ENCODE results near the gene NOCT. TPM values are rescaled to one million over a fixed set of nuclear protein-coding genes. Genes with fewer than 3 reads are reported as not detected.

NOCT gene
- polyA plus RNA-seq, 1 experiment = 4.4 TPM

DNA sequence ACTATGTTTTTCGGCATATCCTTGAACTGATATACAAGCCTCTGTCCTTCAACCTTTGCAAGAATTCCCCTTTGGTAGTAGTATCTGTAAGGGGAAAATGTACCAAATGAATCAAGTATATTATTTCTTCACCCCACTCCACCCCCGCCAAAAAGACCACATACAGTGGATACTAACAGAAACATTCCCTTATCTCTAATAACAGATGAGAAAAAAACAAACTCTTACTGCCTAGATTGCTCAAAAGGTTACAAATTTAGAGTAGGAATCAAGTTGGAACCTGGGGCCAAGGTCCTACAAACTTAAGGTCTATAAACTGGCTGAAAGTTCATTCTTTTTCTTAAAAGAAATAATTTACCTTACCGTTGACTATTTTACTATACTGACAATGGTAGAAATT is 45.0 kb downstream of the NOCT start:
- POLR2A ChIA-PET = no interaction called here

DNA sequence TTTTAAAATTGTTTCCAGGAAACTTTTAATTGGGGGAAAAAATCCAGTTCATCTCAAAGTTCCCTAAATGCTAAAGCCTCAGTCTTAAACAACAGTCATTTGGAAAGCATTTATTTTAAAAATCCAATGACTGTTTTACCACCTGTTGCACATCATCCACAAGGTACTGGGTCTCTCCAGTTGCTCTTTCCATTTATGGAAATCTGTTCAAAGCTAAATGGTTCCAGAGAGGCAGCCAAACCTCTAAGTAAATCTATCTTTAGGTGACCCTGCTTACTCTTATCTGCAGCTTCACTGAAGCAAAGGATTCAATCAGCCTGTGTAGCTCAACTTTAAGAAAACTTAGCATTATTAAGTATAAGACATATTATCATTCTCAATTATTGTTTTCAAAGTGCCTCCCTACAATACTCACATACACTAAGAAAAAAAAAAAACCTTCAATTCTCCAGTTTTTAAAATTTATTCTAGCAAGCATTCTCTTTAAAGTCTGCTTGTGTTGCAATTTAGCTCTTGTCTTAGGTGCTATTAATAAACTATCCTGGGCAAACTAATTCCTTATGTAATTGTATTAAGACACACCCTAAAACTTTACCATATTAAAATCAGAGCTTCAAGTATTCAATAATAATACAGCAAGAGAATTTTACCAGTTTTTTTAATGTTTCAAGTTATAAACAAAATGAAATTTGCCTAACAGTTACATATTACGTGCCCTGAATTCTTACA is 60.6 kb downstream of the NOCT start:
- Histone ChIP-seq H3K4me3 (ENCODE audit: low read depth, low read length) (no peak overlapping the region), H3K36me3 (ENCODE audit: control insufficient read depth, insufficient read depth, low read length) (peaks cover 2% of the 10 kb centered on the region), H3K27me3 (ENCODE audit: control insufficient read depth, insufficient read depth, low read length) (no peaks in the 10 kb centered on the region)
- POLR2A ChIA-PET = no interaction called here
- DNase-seq (ENCODE audit: low read depth) = no peak
- TF ChIP-seq, protein P1, sequence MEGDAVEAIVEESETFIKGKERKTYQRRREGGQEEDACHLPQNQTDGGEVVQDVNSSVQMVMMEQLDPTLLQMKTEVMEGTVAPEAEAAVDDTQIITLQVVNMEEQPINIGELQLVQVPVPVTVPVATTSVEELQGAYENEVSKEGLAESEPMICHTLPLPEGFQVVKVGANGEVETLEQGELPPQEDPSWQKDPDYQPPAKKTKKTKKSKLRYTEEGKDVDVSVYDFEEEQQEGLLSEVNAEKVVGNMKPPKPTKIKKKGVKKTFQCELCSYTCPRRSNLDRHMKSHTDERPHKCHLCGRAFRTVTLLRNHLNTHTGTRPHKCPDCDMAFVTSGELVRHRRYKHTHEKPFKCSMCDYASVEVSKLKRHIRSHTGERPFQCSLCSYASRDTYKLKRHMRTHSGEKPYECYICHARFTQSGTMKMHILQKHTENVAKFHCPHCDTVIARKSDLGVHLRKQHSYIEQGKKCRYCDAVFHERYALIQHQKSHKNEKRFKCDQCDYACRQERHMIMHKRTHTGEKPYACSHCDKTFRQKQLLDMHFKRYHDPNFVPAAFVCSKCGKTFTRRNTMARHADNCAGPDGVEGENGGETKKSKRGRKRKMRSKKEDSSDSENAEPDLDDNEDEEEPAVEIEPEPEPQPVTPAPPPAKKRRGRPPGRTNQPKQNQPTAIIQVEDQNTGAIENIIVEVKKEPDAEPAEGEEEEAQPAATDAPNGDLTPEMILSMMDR (IDR thresholded peaks at IDR 0.05; ENCODE audit: insufficient read depth, low read depth, low read length) = no peak
- CTCF ChIA-PET = interaction anchor here (0.8 to 1.1 kb wide), 2 partner anchors 23 to 46 kb away, joined by 3 to 4 read pairs; no protein-coding TSS in a partner anchor

More for the DNA sequence above, 45.0 kb downstream of the NOCT start:
- CTCF ChIA-PET = no interaction called here
- Histone ChIP-seq H3K27me3 (ENCODE audit: control insufficient read depth, insufficient read depth, low read length) (no peaks in the 10 kb centered on the region), H3K36me3 (ENCODE audit: control insufficient read depth, insufficient read depth, low read length) (peaks cover 9% of the 10 kb centered on the region), H3K4me3 (ENCODE audit: low read depth, low read length) (no peak overlapping the region)
- TF ChIP-seq, protein P1 (IDR thresholded peaks at IDR 0.05; ENCODE audit: insufficient read depth, low read depth, low read length) = no peak
- no peak for DNase-seq (ENCODE audit: low read depth)

DNA sequence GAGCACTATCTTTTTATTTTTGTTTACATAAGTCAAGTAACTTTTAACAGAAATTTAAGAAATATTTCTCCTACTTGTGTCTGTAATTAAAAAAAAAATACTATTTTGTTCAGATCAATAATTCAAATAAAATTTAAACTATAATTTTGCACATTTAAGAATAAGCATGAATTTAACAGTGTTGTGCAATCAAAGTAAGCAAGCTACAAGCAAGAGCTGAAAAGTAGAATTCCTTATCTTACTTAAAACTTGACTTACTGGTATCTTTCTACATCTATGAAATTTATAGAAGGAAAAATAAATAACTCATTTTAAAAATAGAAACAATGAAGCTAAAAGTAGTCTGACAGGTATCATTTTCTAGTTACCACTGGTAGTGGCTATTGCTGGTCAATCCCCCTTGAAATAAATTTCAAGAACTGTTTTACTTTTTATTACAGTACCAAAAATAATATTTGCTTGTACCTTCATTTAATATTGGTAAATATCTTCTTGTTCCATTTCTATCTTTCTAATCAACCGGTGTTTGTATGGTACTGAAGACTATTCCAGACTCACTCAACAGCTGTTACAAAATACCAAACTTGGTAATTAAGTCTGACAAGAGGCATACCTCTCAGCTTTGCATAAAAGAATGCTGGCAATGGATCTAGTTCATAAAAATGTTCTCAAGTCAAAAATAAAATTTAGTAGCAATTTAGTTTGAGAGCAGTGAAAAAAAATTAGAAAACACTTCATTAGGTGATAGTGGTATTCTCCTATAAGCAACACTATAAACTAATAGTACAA is 62.2 kb downstream of the NOCT start:
- Histone ChIP-seq H3K27me3 (ENCODE audit: control insufficient read depth, insufficient read depth, low read length) (no peaks in the 10 kb centered on the region), H3K36me3 (ENCODE audit: control insufficient read depth, insufficient read depth, low read length) (no peaks in the 10 kb centered on the region; the same call in 1 of the 2 replicates), H3K4me3 (ENCODE audit: low read depth, low read length) (no peak overlapping the region)
- ChIA-PET POLR2A (no interaction called here), CTCF (interaction anchor here (0.7 kb wide), 1 partner anchor 47 kb away, joined by 3 read pairs; no protein-coding TSS in a partner anchor)
- TF ChIP-seq, protein P1 (IDR thresholded peaks at IDR 0.05; ENCODE audit: insufficient read depth, low read depth, low read length) = no peak
- no peak for DNase-seq (ENCODE audit: low read depth)

DNA sequence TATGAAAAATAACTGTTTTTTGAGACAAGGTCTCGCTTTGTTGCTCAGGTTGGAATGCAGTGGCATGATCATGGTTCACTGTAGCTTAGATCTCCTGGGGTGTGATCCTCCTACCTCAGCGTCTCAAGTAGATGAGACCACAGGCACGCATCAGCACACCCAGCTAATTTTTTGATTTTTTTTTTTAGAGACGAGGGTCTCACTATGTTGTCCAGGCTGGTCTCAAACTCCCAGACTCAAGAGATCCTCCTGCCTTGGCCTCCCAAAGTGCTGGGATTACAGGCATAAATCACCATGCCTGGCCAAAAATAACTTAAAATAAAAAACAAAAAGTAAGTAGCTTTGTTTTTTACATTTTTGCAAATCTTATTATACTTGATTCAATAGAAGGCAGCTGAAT is 63.3 kb downstream of the NOCT start:
- H3K4me3 ChIP-seq (ENCODE audit: low read depth, low read length) = no peak overlapping the region
- TF ChIP-seq, protein P1 (IDR thresholded peaks at IDR 0.05; ENCODE audit: insufficient read depth, low read depth, low read length) = no peak
- ChIA-PET CTCF (interaction anchor here (0.7 to 1.7 kb wide), 2 partner anchors 27 to 48 kb away, joined by 3 to 4 read pairs; no protein-coding TSS in a partner anchor), POLR2A (interaction anchor here (0.7 kb wide), 1 partner anchor 1703 kb away, joined by 4 read pairs; no protein-coding TSS in a partner anchor)
- no peaks in the 10 kb centered on the region; the same call in 1 of the 2 replicates for H3K36me3 ChIP-seq (ENCODE audit: control insufficient read depth, insufficient read depth, low read length)
- DNase-seq (ENCODE audit: low read depth) = no peak
- H3K27me3 ChIP-seq (ENCODE audit: control insufficient read depth, insufficient read depth, low read length) = no peaks in the 10 kb centered on the region

Data from BJ (cell line).